GM21528 (cell line): ENCODE results near the gene APOL2.

Experiments
- ATAC-seq: cut with Tn5 transposase; IDR thresholded peaks from one replicate; pipeline ENCODE4 v1.9.1; 2021; ENCODE audit warnings: mild to moderate bottlenecking, moderate library complexity; ENCODE audit not compliant: unreplicated experiment, low FRiP score

The APOL2 gene

DNA sequence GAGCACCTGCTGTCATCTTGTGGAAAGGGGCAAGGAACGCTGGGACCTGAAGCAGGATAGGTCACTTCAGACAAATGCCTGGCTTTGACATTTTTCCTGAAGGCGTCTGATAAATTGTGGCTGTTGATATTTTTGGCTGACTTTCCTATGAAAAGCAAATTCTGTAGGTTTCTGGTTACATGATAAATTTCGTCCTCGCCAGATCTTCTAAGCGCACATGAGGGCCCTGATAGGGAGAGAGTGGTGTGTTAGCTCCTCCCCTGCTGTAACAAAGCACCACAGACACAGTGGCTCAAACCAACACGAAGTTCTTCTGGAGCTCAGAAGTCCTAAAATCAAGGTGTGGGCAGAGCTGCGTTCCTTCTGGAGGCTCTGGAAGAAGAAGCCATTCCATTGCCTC lies 57.3 kb downstream of the APOL2 start:
- no peak for ATAC-seq

DNA sequence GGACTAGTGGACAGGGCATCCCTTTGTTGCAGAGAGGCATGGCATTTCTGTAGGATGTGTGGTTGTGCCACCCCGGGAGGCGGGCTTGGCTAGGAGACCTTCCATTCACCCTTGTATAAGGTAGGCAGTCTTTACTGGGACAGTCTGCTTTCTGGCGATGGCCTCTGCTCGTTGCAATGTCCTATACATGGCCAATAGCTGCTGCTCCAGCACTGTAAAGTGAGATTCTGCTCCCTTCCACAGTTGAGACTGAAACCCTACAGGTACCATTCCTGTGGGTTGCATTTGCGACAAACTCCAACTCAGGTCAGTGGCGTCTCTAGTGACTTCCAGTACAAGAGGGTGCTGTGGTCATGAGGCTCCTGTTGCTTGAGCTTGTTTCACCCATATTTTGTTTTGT lies 58.4 kb downstream of the APOL2 start:
- ATAC-seq = no peak

DNA sequence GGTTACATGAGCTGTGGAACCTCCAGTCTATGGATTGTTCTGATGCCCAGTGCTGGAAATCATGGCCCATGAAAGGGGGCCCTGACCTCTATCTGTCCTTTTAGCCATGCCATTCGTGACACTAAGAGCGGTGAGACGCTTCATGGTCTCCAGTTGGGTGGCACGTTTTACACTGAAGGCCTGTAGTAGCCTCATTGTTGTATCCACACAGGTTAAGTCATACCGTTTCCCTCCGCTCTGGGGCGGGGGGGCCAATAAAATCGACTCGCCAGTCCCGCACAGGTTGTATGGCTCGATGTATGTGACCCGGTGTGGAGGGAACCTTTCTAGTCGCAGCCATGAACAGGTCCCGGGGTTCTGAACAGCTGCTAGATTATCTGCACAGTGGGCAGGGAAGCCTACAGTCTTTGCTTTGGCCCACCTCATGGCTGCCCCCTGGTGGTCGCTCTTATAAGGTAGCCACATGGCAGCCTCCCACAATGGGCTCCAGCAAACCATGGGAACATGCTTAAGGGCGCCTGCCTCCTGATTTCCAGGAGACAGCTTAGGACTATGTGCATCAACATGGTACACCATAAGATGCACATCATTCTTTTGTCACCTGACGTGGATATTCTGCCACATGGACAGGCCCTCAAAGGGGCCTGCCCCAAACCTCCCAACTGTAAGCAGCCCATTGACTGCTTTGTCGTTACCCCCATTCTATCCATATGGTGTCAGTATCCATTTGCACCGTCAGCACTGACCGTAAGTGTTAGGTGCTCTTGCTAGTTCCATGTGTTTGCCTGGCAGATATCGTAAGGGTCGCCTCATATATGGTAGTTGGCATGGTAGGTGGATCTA lies 59.1 kb downstream of the APOL2 start:
- no peak for ATAC-seq

DNA sequence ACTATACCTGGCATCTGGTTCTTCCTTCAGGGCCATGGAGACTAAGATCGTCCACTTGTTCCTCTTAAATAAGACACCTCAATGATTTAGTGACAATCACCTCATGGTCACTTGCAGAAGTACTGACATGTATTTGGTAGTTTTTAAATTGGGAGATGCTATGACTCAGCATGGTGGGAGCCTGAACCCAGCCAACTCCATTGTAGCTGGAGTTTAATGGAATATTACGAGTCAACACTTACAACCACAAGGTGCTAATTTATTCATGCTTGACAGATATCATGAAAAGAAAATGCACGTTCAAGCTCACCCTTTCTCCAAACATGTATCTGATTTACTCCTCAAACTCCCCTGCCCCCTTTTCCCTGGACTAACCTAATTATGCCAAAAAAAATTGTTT lies 62.2 kb downstream of the APOL2 start:
- ATAC-seq = no peak
